22Rv1 (cell line): ENCODE results near the gene TPRG1.

Experiments used
- H3K27ac ChIP-seq: fragments of 450-650 bp; 2 replicates; pipeline ENCODE4 v1.5.1; 2017
- CTCF ChIP-seq: fragments of 450-650 bp; IDR thresholded peaks from 2 replicates; pipeline ENCODE4 v1.5.1; 2017; ENCODE audit warnings: mild to moderate bottlenecking
- ZFX ChIP-seq: fragments of 450-650 bp; IDR thresholded peaks from 2 replicates; pipeline ENCODE4 v1.6.1; 2017; ENCODE audit warnings: antibody characterized with exemption, borderline replicate concordance

The TPRG1 gene

GRCh38 chr3:189204167-189204866, 32.5 kb downstream of the TPRG1 start:
- TF ChIP-seq CTCF (no peak), ZFX (no peak)

GRCh38 chr3:189204937-189205336, 33.2 kb downstream of the TPRG1 start:
- TF ChIP-seq ZFX (no peak), CTCF (no peak)
- H3K27ac ChIP-seq, result no peak overlapping the region

More at GRCh38 chr3:189204167-189204866, 32.5 kb downstream of the TPRG1 start:
- H3K27ac ChIP-seq, result no peak overlapping the region

DNA sequence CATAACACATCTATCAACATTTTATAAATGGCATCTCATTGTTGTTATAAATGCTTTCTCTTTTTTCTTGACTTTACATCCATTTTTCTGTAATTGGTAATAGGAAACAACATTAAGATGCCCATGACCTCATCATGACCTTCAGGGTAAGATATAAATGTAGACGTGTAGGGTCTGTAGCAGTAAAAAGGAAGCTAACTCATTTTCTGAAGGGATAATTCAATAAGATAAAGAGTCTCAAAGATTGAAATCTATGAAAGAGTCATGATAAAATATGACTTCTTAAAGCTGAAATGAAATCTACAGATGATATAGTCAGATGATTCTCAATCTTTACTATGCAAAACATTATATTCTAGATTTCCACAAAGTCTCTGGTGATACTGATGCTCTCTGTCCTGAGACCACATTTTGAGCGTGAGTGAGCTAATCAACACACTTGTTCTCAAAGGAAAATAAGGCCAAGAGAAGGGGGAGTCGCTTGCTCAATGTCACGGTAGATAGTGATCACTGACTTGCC, 38.5 kb downstream of the TPRG1 start:
- TF ChIP-seq CTCF, result no peak
- no peak for TF ChIP-seq ZFX
- no peak overlapping the region for H3K27ac ChIP-seq

DNA sequence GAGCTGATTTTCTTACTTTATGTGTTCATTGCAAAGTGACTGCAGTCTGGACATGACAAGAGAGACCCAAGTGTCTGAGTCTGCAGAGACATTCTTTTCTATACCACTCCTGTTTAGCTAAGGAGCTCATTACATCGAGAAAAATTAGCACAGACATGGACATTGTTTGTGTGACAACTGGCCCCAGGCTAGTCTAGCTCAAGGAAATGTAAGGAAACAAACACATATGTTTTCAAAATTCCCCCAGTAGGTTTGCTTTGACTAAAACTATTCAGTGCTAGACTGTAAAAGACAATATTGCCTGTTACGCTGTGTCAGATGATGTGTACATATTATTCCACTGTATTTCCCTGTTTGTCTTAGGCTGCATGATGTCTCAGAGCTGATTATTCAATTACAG, 40.9 kb downstream of the TPRG1 start:
- H3K27ac ChIP-seq, result no peak overlapping the region
- TF ChIP-seq ZFX, result no peak
- no peak for TF ChIP-seq CTCF

GRCh38 chr3:189214651-189215050, 42.9 kb downstream of the TPRG1 start:
- no peak overlapping the region for H3K27ac ChIP-seq
- TF ChIP-seq ZFX, result no peak

- no peak overlapping the region for H3K27ac ChIP-seq
- TF ChIP-seq ZFX (no peak), CTCF (no peak)
Measured at GRCh38 chr3:189222927-189223636, 51.3 kb downstream of the TPRG1 start.

DNA sequence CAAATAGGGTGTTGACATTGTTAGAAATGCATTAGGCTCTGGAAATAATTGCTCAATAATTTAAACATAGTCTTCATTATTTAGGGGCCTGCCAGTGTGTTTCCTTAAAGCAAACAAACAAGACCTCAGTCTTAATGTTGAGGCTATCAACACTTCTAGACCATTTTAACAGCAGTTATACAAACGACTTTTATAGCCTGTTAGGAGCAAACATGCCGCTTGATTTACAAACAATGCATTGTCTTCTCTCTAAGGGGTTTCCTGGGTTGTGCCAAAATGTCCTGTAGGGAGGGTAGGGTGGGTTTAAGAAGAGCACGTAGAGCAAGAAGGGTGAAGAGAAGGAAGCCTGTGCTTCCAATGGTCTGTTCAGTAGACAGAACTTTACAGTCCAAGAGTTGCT, 53.7 kb downstream of the TPRG1 start:
- H3K27ac ChIP-seq, result no peak overlapping the region
- no peak for TF ChIP-seq ZFX
- TF ChIP-seq CTCF, result no peak

DNA sequence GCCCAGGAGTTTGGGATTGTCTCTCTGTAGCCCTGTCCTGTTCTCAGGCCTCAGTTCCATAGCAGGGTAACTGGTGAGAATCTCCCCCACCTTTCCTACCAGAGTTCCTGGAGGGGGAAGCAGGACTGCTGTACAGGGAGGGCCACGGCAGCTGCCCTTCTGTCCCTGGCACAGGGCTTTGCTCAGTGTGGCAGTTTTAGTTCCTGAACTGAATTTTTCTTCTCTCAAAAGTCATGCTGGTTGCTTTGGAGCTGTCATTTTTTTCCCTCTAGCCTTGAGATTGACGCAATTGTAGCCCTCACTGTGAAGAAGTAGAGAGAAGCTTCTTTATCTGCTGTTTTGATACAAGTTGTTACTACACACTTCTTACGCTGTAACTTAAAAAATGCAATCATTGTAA, 55.5 kb downstream of the TPRG1 start:
- no peak overlapping the region for H3K27ac ChIP-seq
- TF ChIP-seq CTCF (no peak), ZFX (no peak)
